ENCODE measurements around the gene TMEM63B.

TMEM63B gene

DNA sequence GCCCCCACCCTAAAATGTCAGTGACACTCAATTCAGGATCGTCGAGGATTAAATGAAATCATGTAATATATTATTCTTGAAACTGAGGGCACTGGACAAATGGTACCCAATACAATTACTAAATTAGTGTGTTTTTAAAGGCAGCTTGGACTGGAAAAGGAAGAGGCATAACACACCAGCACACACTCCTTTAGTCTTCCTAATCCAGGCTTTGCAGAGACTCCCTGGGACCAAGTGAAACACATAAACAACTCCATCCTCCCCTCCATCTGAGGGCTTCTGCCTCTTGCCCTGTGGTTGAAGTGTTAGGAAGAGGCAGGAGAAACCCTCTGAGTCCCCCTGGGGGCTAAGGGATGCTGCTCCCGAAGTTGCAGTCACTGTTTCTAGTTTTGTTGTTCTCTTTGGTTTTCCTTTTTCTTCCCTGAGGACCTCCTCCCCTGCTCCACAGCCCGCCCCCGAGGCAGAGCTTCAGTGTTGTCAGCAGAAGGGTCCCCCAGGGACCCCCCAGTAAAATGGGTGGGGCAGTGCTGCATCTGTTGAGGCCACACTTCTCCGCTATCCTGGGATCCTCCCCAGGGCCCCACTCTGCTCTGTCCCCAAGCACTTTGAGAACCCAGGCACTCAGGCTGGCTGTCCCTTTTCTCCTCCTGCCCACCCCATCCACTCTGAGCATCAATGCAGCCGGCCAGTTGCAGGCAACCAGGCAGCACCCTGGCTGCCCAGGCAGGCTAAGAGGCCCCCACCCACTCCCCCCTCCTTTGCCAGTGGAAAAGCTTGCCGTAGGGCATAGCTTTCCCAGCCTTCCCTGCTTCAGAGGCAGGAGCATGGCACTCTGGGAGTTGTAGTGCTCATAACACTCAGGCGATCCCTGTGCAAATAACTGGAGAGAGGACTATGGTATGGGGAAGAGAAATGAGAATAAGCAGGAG is 5.9 kb downstream of the TMEM63B start:
- no peak for TF ChIP-seq RAD21 (IDR thresholded peaks at IDR 0.05; ENCODE audit: low read depth)
- TF ChIP-seq TCF12 (IDR thresholded peaks at IDR 0.05; ENCODE audit: low read depth) = no peak
- no peak for TF ChIP-seq TEAD4 (IDR thresholded peaks at IDR 0.05)
- no peak for TF ChIP-seq YY1 (IDR thresholded peaks at IDR 0.05; ENCODE audit: low read depth)
- no peak for TF ChIP-seq CREB1 (IDR thresholded peaks at IDR 0.05; ENCODE audit: low read depth)
- no peak for TF ChIP-seq TAF1 (IDR thresholded peaks at IDR 0.05; ENCODE audit: low read depth)
- TF ChIP-seq NFIC (IDR thresholded peaks at IDR 0.05) = no peak

DNA sequence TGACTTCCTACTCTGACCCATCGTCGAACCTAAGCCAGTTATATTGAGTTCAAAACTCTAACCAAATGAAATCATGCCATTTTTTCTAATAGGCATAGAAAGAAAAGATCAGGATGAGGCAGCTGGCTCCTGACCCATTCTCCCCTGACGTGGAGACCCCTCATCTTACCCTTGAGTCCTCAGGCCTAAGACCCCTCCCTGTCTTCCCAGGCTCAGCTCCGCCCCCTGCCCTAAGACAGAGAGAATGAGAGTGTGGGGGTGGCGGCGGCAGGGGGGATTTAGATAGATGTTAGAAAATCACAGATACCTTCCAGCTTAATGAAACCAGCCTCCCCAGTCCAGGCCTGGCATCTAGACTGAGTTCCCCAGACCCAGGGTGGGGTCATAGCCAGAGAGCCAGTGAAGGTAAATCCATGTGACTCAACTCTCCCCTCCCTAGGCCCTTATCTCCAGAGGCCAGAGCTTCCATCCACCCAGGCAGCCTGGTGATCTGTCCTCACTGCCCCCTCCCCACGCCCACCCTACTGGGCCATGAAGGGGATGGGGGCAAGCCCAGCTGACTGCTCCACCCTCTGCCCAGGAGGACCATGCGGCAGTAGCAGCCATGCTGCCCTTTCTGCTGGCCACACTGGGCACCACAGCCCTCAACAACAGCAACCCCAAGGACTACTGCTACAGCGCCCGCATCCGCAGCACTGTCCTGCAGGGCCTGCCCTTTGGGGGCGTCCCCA is 6.8 kb downstream of the TMEM63B start:
- TF ChIP-seq YY1 (IDR thresholded peaks at IDR 0.05; ENCODE audit: low read depth) = no peak
- no peak for TF ChIP-seq NFIC (IDR thresholded peaks at IDR 0.05)
- TF ChIP-seq TAF1 (IDR thresholded peaks at IDR 0.05; ENCODE audit: low read depth) = no peak
- no peak for TF ChIP-seq EP300 (IDR thresholded peaks at IDR 0.05; ENCODE audit: borderline replicate concordance)
- no peak for TF ChIP-seq RAD21 (IDR thresholded peaks at IDR 0.05; ENCODE audit: low read depth)
- TF ChIP-seq, protein P1, sequence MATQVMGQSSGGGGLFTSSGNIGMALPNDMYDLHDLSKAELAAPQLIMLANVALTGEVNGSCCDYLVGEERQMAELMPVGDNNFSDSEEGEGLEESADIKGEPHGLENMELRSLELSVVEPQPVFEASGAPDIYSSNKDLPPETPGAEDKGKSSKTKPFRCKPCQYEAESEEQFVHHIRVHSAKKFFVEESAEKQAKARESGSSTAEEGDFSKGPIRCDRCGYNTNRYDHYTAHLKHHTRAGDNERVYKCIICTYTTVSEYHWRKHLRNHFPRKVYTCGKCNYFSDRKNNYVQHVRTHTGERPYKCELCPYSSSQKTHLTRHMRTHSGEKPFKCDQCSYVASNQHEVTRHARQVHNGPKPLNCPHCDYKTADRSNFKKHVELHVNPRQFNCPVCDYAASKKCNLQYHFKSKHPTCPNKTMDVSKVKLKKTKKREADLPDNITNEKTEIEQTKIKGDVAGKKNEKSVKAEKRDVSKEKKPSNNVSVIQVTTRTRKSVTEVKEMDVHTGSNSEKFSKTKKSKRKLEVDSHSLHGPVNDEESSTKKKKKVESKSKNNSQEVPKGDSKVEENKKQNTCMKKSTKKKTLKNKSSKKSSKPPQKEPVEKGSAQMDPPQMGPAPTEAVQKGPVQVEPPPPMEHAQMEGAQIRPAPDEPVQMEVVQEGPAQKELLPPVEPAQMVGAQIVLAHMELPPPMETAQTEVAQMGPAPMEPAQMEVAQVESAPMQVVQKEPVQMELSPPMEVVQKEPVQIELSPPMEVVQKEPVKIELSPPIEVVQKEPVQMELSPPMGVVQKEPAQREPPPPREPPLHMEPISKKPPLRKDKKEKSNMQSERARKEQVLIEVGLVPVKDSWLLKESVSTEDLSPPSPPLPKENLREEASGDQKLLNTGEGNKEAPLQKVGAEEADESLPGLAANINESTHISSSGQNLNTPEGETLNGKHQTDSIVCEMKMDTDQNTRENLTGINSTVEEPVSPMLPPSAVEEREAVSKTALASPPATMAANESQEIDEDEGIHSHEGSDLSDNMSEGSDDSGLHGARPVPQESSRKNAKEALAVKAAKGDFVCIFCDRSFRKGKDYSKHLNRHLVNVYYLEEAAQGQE (IDR thresholded peaks at IDR 0.05; ENCODE audit: low read depth) = no peak
- no peak for TF ChIP-seq TEAD4 (IDR thresholded peaks at IDR 0.05)
- TF ChIP-seq, protein P2, sequence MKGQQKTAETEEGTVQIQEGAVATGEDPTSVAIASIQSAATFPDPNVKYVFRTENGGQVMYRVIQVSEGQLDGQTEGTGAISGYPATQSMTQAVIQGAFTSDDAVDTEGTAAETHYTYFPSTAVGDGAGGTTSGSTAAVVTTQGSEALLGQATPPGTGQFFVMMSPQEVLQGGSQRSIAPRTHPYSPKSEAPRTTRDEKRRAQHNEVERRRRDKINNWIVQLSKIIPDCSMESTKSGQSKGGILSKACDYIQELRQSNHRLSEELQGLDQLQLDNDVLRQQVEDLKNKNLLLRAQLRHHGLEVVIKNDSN (IDR thresholded peaks at IDR 0.05) = no peak
- no peak for TF ChIP-seq EGR1 (IDR thresholded peaks at IDR 0.05)
- TF ChIP-seq FOXM1 (IDR thresholded peaks at IDR 0.05; ENCODE audit: borderline replicate concordance, low read depth) = no peak

DNA sequence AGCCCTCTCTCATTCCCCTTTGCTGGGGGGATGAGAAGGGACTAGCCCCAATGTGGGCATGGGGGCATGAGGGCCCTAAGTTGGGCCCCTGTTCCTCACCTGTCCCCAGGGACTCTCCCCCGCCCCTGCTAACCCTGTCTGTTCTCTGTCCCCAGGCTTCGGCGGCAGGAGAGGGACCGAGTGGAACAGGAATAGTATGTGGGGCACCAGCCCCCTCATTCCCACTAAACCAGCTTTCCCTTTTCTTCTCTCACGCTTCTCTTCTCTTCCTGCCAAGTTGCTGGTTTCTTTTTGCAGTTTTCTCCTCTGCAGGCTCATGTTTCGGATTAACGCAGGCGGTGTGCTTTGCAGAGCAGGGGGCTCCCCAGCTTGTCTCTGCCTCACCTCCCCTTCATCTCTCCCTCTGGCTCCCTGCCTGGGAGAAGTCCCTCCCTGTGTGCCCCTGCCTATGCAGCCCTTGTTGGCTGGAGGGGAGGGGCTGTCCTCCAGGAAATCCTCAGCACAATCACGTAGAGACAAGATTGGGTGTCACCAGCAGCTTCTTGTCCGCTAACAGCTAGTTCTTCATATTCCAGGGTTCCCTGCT is 7.9 kb downstream of the TMEM63B start:
- TF ChIP-seq EGR1 (IDR thresholded peaks at IDR 0.05) = no peak
- no peak for TF ChIP-seq TAF1 (IDR thresholded peaks at IDR 0.05; ENCODE audit: low read depth)
- TF ChIP-seq, protein P1 (IDR thresholded peaks at IDR 0.05; ENCODE audit: low read depth) = no peak
- TF ChIP-seq YY1 (IDR thresholded peaks at IDR 0.05; ENCODE audit: low read depth) = no peak
- no peak for TF ChIP-seq ZBTB7A (IDR thresholded peaks at IDR 0.05; ENCODE audit: low read depth)
- TF ChIP-seq TCF12 (IDR thresholded peaks at IDR 0.05; ENCODE audit: low read depth) = no peak
- no peak for TF ChIP-seq CEBPB (IDR thresholded peaks at IDR 0.05)
- no peak for TF ChIP-seq NFIC (IDR thresholded peaks at IDR 0.05)
- no peak for TF ChIP-seq RAD21 (IDR thresholded peaks at IDR 0.05; ENCODE audit: low read depth)
- TF ChIP-seq, protein P2 (IDR thresholded peaks at IDR 0.05) = no peak
- TF ChIP-seq CREB1 (IDR thresholded peaks at IDR 0.05; ENCODE audit: low read depth) = no peak

DNA sequence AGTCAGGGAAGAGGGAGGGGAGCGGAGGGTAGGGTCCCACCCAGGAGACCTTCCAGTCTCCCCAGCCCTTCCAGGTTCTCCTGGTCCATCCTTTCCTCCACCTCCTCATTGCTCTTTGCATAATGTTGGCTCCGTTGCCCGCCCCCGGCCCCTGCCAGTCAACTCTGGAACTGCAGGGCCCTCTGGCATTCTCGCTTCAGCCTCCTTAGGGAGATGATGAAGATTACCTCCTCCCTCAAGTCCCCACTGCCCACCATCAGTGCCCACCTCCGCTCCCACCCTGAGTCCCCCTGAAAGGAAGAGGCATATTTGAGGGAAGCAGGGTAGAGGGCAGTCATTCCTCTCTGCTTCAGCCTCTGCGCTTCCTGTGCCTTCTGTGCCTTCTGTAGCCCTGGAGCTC is 8.5 kb downstream of the TMEM63B start:
- TF ChIP-seq FOXM1 (IDR thresholded peaks at IDR 0.05; ENCODE audit: borderline replicate concordance, low read depth) (no peak), CREB1 (IDR thresholded peaks at IDR 0.05; ENCODE audit: low read depth) (no peak), TAF1 (IDR thresholded peaks at IDR 0.05; ENCODE audit: low read depth) (no peak), RAD21 (IDR thresholded peaks at IDR 0.05; ENCODE audit: low read depth) (no peak), YY1 (IDR thresholded peaks at IDR 0.05; ENCODE audit: low read depth) (no peak), NFIC (IDR thresholded peaks at IDR 0.05) (no peak), TEAD4 (IDR thresholded peaks at IDR 0.05) (no peak), EGR1 (IDR thresholded peaks at IDR 0.05) (no peak), EP300 (IDR thresholded peaks at IDR 0.05; ENCODE audit: borderline replicate concordance) (no peak), CEBPB (IDR thresholded peaks at IDR 0.05) (no peak), TCF12 (IDR thresholded peaks at IDR 0.05; ENCODE audit: low read depth) (no peak), ZBTB7A (IDR thresholded peaks at IDR 0.05; ENCODE audit: low read depth) (no peak)
- TF ChIP-seq, protein P3, sequence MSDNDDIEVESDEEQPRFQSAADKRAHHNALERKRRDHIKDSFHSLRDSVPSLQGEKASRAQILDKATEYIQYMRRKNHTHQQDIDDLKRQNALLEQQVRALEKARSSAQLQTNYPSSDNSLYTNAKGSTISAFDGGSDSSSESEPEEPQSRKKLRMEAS (IDR thresholded peaks at IDR 0.05) = no peak
- TF ChIP-seq, protein P1 (IDR thresholded peaks at IDR 0.05; ENCODE audit: low read depth) = no peak
- TF ChIP-seq, protein P2 (IDR thresholded peaks at IDR 0.05) = no peak
